Breast epithelium (tissue), 4 donors: ENCODE results near the gene DTNB. TPM values are rescaled to one million over a fixed set of nuclear protein-coding genes. Genes with fewer than 3 reads are reported as not detected.
"Not testable (repeated sequence)": the region's sequence is repeated elsewhere in the genome, so short reads cannot be mapped to it uniquely, and the experiment has no call there.

Experiments
- DNase-seq, 2 donors: peaks; one replicate each; pipeline ENCODE4 v3.0.0-alpha.2; 2019; ENCODE audit warnings: low spot score in 2 of 2
- H3K27ac ChIP-seq, 2 donors: fragments of 200-600 bp; sonication (generic) in 1 of 2; one replicate each; pipeline ENCODE4 v1.5.1; 2016 to 2019; ENCODE audit warnings: mild to moderate bottlenecking in 1 of 2
- H3K27me3 ChIP-seq, 2 donors: fragments of 200-600 bp; sonication (generic) in 1 of 2; one replicate each; pipeline versions ENCODE4 v1.5.1 to v1.6.0; 2017 to 2019; ENCODE audit warnings: control low read depth in 1 of 2, mild to moderate bottlenecking in 1 of 2
- H3K36me3 ChIP-seq: fragments of 200-600 bp; one replicate; pipeline ENCODE4 v1.5.1; 2019
- H3K4me1 ChIP-seq, 2 donors: fragments of 200-600 bp; sonication (generic); one replicate each; pipeline ENCODE4 v1.5.1; 2016 to 2019; ENCODE audit warnings: control low read depth in 1 of 2
- H3K4me3 ChIP-seq, 3 donors: fragments of 200-600 bp; sonication (generic); 1 replicate in 2 of 3; 2 replicates in 1 of 3; pipeline ENCODE4 v1.5.1; 2016 to 2019; ENCODE audit warnings: mild to moderate bottlenecking in 3 of 3, moderate library complexity in 2 of 3
- H3K9me3 ChIP-seq, 2 donors: fragments of 200-600 bp; sonication (generic) in 1 of 2; one replicate each; pipeline ENCODE4 v1.5.1; 2016 to 2019; ENCODE audit warnings: control low read depth in 1 of 2
- POLR2A ChIP-seq: fragments of 450-650 bp; IDR thresholded peaks from one replicate; pipeline ENCODE4 v1.6.1; 2016; ENCODE audit warnings: antibody characterized with exemption, mild to moderate bottlenecking, moderate library complexity
- POLR2AphosphoS5 ChIP-seq, 3 donors: sonication (generic); formaldehyde crosslinking; IDR thresholded peaks; one replicate each; pipeline ENCODE4 v1.6.1; 2017; ENCODE audit warnings: antibody characterized with exemption in 3 of 3
- intact Hi-C: fragments of 100-400 bp; cut with DNase I; formaldehyde crosslinking; loops from one replicate; pipeline ENCODE4 v1.15.1; 2023; ENCODE audit warnings: low total_unique reads
- total RNA-seq, 3 donors: library from RNA; depleted of rRNA; stranded (reverse); fragments of >200 nt; gene quantifications; one replicate each; pipeline ENCODE4 v1.1.0, GENCODE V29; 2016
- TF ChIP-seq, protein P1 (sequence below), 3 donors: fragments of 450-650 bp; IDR thresholded peaks; one replicate each; pipeline ENCODE4 v1.5.1; 2016 to 2017; ENCODE audit warnings: antibody characterized with exemption in 3 of 3, mild to moderate bottlenecking in 3 of 3, moderate library complexity in 3 of 3

The DTNB gene
- total RNA-seq, 3 donors from 2014 or later, result 7.8 to 63.4 (median 44.9) TPM

DNA sequence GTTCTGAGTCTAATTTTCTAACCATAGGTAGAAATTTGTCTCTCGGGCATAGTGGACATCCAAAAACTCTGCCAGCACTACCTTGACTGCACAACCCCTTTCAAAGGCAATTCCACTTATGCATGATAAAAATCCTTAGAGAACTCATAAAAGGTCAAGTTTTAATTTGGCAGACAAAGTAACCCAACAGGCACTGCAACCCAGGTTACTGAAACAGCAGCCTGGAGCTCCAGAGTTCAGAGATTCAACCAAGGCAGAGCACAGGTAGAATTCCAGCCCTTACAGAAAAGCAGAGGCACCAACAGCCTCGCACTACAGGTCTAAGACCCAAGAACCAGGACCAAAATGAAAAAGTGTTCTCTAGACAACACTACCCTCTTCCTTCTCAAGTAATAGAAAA is 1.8 kb downstream of the DTNB start:
- H3K27me3 ChIP-seq, result no peaks in the 10 kb centered on the region
- H3K27ac ChIP-seq, result peak overlapping the region; percentile 9 to 90
- TF ChIP-seq POLR2A (no peak), POLR2AphosphoS5 (IDR thresholded peaks at IDR 0.05) (peak in 1 of 3 donors; percentile 29)
- TF ChIP-seq, protein P1, sequence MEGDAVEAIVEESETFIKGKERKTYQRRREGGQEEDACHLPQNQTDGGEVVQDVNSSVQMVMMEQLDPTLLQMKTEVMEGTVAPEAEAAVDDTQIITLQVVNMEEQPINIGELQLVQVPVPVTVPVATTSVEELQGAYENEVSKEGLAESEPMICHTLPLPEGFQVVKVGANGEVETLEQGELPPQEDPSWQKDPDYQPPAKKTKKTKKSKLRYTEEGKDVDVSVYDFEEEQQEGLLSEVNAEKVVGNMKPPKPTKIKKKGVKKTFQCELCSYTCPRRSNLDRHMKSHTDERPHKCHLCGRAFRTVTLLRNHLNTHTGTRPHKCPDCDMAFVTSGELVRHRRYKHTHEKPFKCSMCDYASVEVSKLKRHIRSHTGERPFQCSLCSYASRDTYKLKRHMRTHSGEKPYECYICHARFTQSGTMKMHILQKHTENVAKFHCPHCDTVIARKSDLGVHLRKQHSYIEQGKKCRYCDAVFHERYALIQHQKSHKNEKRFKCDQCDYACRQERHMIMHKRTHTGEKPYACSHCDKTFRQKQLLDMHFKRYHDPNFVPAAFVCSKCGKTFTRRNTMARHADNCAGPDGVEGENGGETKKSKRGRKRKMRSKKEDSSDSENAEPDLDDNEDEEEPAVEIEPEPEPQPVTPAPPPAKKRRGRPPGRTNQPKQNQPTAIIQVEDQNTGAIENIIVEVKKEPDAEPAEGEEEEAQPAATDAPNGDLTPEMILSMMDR (IDR thresholded peaks at IDR 0.05), result no peak
- H3K4me1 ChIP-seq, result no peaks in the 10 kb centered on the region
- intact Hi-C loops, result no loop called here
- no peaks in the 10 kb centered on the region for H3K9me3 ChIP-seq
- peak overlapping the region in 2 of 3 donors; percentile 11 to 93 for H3K4me3 ChIP-seq
- H3K36me3 ChIP-seq, result no peaks in the 10 kb centered on the region
- DNase-seq, result peak in 1 of 2 donors; percentile 33

DNA sequence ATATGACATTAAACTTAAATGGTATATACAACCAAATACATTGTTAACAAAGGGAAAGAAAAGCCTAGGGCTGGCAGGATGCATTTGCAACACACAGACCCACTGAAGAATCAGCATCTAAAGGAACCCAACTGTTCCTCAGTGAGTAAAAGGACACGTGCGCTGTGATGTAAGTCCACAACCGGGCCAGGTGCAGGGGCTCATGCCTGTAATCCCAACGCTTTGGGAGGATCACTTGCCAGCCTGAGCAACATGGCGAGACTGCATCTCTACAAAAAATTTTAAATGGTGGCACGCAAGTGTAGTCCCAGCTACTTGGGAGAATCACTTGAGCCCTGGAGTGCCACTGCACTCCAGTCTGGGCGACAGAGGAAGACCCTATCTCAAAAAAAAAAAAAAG is 3.9 kb downstream of the DTNB start:
- intact Hi-C loops, result no loop called here

DNA sequence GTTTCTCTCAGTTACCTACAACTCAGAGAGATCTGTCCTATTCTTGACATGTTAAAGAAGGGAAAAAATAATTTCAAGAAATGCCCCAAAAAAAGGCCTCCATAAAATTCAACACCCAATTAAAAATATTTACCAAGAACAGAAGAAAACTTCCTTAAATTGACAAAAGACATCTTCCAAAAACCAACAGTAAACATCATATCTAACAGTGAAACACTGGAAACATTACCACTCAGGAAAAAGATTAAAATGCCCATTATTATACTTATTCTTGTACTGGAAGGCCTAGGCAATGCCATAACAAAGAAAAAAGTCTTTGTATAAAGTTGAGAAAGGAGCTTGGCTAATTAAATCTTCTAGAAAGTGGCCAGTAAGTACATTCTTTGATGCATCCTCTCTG is 7.2 kb downstream of the DTNB start:
- H3K27me3 ChIP-seq, result no peaks in the 10 kb centered on the region
- intact Hi-C loops, result no loop called here
- no peak for DNase-seq
- TF ChIP-seq POLR2AphosphoS5 (IDR thresholded peaks at IDR 0.05), result no peak
- no peak for TF ChIP-seq POLR2A
- TF ChIP-seq, protein P1 (IDR thresholded peaks at IDR 0.05), result no peak
- H3K27ac ChIP-seq, result no peak overlapping the region
- no peaks in the 10 kb centered on the region for H3K9me3 ChIP-seq
- no peaks in the 10 kb centered on the region for H3K36me3 ChIP-seq
- peaks cover 0 to 6% of the 10 kb centered on the region in 2 donors for H3K4me1 ChIP-seq
- no peak overlapping the region for H3K4me3 ChIP-seq

More for the DNA sequence above, 3.9 kb downstream of the DTNB start:
- no peaks in the 10 kb centered on the region for H3K27me3 ChIP-seq
- TF ChIP-seq POLR2A, result no peak
- TF ChIP-seq, protein P1 (IDR thresholded peaks at IDR 0.05), result no peak
- TF ChIP-seq POLR2AphosphoS5 (IDR thresholded peaks at IDR 0.05), result no peak
- no peaks in the 10 kb centered on the region for H3K36me3 ChIP-seq
- peaks cover 0 to 6% of the 10 kb centered on the region in 2 donors for H3K4me1 ChIP-seq
- H3K27ac ChIP-seq, result no peak overlapping the region
- H3K4me3 ChIP-seq, result no peak overlapping the region
- no peaks in the 10 kb centered on the region for H3K9me3 ChIP-seq
- no peak for DNase-seq

DNA sequence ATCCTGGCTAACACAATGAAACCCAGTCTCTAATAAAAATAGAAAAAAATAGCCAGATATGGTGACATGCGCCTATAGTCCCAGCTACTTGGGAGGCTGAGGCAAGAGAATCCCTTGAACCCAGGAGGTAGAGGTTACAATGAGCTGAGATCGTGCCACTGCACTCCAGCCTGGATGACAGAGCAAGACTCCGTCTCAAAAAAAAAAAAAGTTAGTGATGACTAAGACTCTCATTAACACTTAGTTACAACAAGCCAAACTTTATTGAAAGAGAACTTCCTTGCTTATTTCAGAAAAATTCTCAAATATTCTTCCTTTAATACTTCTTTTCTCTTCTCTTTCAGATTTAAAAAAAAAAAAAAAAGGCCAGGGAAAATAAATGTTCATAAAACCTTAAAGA is 7.9 kb downstream of the DTNB start:
- H3K27me3 ChIP-seq, H3K36me3 ChIP-seq, H3K4me1 ChIP-seq, H3K9me3 ChIP-seq, DNase-seq, H3K4me3 ChIP-seq, intact Hi-C loops: not testable (repeated sequence)
- H3K27ac ChIP-seq, result peak overlapping the region in 1 of 2 donors; percentile 22

DNA sequence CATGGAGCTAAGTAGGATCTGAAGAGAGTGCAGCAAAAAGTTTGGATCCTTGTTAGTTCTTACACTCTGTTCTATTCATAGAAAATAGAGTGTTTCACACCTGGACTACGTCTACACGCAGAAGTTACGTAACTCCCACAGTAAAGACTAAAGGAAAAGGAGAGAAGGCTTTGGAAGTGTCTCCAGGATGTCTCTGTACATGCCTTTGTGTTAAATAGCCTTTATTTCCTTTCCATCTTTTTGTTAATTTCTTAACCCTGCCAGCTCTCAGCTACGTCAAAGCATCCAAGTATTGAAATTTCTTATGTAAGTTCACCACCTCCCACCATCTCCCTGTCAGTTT is 8.4 kb downstream of the DTNB start:
- Histone ChIP-seq H3K4me3 (peak overlapping the region in 1 of 3 donors; percentile 1), H3K27me3 (no peaks in the 10 kb centered on the region), H3K4me1 (peaks cover 0 to 6% of the 10 kb centered on the region in 2 donors), H3K9me3 (no peaks in the 10 kb centered on the region), H3K27ac (peak overlapping the region; percentile 20 to 22), H3K36me3 (no peaks in the 10 kb centered on the region)
- DNase-seq, result no peak
- TF ChIP-seq POLR2A (no peak), POLR2AphosphoS5 (IDR thresholded peaks at IDR 0.05) (no peak)
- TF ChIP-seq, protein P1 (IDR thresholded peaks at IDR 0.05), result peak in 1 of 3 donors; percentile 2
- intact Hi-C loops, result no loop called here
